GM19452 (cell line): ENCODE measurements around the gene NRIP1.

ENCODE experiments used
- ATAC-seq: cut with Tn5 transposase; IDR thresholded peaks from one replicate; pipeline ENCODE4 v1.9.1; 2021; ENCODE audit not compliant: unreplicated experiment

Gene NRIP1

GRCh38 chr21:14923468-14923867, 141.3 kb downstream of the NRIP1 start:
- ATAC-seq = no peak

GRCh38 chr21:14922980-14923379, 141.8 kb downstream of the NRIP1 start:
- ATAC-seq = no peak

DNA sequence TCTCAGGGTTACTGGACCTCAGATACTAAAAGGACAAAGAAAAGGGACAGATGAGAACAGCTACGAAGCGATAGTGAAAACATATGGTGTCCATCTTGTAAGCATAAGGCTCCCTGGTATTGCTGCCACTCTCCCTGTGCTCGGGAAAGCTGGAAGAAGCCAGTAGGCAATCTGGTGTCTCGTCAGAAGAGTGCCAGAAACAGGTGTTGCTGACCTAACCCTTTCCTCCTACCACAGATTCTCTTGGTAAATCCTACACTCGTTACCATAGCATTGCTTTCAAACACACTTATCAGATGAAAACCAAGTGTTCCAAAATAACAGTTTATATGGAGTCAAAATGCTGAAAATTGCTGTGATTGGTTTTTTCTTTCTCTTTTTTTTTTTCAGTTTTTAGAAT, 146.3 kb downstream of the NRIP1 start:
- ATAC-seq = no peak

DNA sequence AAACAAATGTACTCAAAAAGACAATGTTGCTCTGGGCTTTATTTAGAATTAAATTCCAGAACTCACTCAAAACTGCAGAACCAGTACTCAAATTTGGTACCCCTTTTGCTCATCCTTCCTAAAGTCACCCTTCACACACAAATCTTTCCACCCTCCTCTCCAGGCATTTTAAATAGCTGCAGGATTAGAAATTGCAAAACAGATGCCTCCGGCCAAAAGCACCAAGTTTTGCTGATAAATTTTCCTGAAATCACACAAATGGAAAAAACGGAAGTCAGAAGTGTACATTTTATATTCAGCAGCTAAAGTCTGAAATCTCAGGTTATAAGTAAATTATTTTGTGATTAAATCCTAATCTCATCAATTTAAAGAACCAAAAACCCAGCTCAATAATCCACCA, 147.0 kb downstream of the NRIP1 start:
- no peak for ATAC-seq

- ATAC-seq = no peak
Measured at GRCh38 chr21:14916676-14917141, 148.1 kb downstream of the NRIP1 start.

- no peak for ATAC-seq
Measured at GRCh38 chr21:14913638-14914037, 151.2 kb downstream of the NRIP1 start.

DNA sequence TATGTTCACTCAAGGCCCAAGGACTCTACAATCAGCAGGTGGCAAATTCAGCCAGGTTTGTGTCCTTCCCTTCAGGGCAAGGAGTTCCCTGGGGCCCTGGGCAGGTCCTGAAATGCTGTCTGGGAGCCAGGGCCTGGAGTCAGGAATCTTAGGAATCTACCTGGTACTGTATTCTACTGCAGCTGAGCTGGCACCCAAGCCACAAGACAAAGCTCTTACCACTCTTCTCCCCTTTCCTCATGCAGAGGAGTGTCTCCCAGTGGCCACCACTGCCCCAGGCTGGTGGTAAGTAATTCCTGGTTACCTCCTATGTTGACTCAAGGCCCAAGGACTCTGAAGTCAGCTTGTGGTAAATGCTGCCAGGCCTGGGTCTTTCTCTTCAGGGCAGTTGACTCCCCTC, 153.4 kb downstream of the NRIP1 start:
- no peak for ATAC-seq
